Mucosa of rectum (tissue), 2 donors: Measurements from ENCODE around the gene STOX1.
A peak's percentile ranks its signal among the peaks of the same experiment; 100 is the strongest.
"Not testable (repeated sequence)": the region's sequence is repeated elsewhere in the genome, so short reads cannot be mapped to it uniquely, and the experiment has no call there.

Source experiments
- H3K27ac ChIP-seq, 2 donors: one replicate each; pipeline ENCODE4 v1.7.0; 2013; ENCODE audit warnings: inconsistent platforms in 2 of 2, low read depth in 2 of 2, low read length in 2 of 2
- H3K27me3 ChIP-seq, 2 donors: one replicate each; pipeline ENCODE4 v1.7.0; 2013; ENCODE audit warnings: low read length in 2 of 2; ENCODE audit not compliant: control insufficient read depth in 2 of 2, insufficient read depth in 2 of 2
- H3K36me3 ChIP-seq, 2 donors: one replicate each; pipeline ENCODE4 v1.7.0; 2013; ENCODE audit warnings: low read length in 2 of 2; ENCODE audit not compliant: control insufficient read depth in 2 of 2, insufficient read depth in 2 of 2
- H3K4me1 ChIP-seq, 2 donors: one replicate each; pipeline ENCODE4 v1.7.0; 2013; ENCODE audit warnings: low read length in 2 of 2, mild to moderate bottlenecking in 1 of 2; ENCODE audit not compliant: control insufficient read depth in 2 of 2, insufficient read depth in 2 of 2
- H3K4me3 ChIP-seq, 2 donors: one replicate each; pipeline ENCODE4 v1.7.0; 2013; ENCODE audit warnings: low read length in 2 of 2
- H3K9ac ChIP-seq, 2 donors: one replicate each; pipeline ENCODE4 v1.7.0; 2013; ENCODE audit warnings: low read length in 2 of 2, low read depth in 1 of 2, mild to moderate bottlenecking in 1 of 2
- H3K9me3 ChIP-seq, 2 donors: one replicate each; pipeline ENCODE4 v1.7.0; 2013; ENCODE audit warnings: low read length in 2 of 2; ENCODE audit not compliant: control insufficient read depth in 2 of 2
- donor health status: healthy.
- donor health status: Normal muscosa, but diverticular disease.

Gene STOX1

GRCh38 chr10:68901105-68901927, 74.0 kb downstream of the STOX1 start, which contains the start of gene DDX50:
Gene DDX50, plus strand, starts transcription at chr10:68901315. Its CDS starts 70 bp downstream, at chr10:68901385.
- H3K36me3 ChIP-seq, result no peaks in the 10 kb centered on the region
- no peaks in the 10 kb centered on the region for H3K27me3 ChIP-seq
- H3K27ac ChIP-seq, result peak within 1 kb of the TSS; percentile 98 to 99
- peak within 1 kb of the TSS; percentile 82 to 95 for H3K4me3 ChIP-seq
- peak within 1 kb of the TSS; percentile 92 to 95 for H3K9ac ChIP-seq
- peaks cover 3 to 17% of the 10 kb centered on the region in 2 donors for H3K4me1 ChIP-seq
- H3K9me3 ChIP-seq, result no peaks in the 10 kb centered on the region

- Histone ChIP-seq H3K27ac (no peak overlapping the region), H3K9ac (no peak overlapping the region), H3K36me3 (peaks cover under 1 to 6% of the 10 kb centered on the region in 2 donors), H3K4me3 (peak overlapping the region in 1 of 2 donors; percentile 95), H3K9me3 (no peaks in the 10 kb centered on the region), H3K27me3 (no peaks in the 10 kb centered on the region), H3K4me1 (peaks cover 3 to 17% of the 10 kb centered on the region in 2 donors)
Observed at GRCh38 chr10:68902382-68902781, 75.1 kb downstream of the STOX1 start.

DNA sequence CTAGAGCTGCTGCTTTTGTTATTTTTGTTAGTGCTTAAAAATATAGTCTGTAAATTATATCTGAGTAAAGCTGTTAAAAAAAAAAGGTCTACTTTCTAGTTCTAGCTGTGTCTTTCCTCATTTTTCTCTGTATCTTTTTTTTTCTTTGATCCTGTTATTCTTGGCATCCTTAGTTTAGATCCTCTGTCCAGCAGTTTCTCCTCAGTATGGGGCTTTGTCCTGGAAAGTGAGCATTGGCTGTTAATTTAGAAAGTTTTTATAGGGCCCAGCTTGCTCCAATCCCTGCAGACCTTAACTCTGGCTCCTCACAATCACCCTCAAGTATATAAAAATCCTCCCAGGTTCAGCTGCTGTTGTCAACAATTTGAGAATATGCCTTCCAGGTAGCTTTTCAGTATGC, 97.3 kb downstream of the STOX1 start:
- Histone ChIP-seq H3K36me3 (peaks cover 2 to 13% of the 10 kb centered on the region in 2 donors), H3K9ac (no peak overlapping the region), H3K4me1 (no peaks in the 10 kb centered on the region), H3K9me3 (no peaks in the 10 kb centered on the region), H3K27me3 (no peaks in the 10 kb centered on the region), H3K27ac (no peak overlapping the region), H3K4me3 (no peak overlapping the region)

- no peak overlapping the region for H3K9ac ChIP-seq
- no peaks in the 10 kb centered on the region for H3K27me3 ChIP-seq
- H3K27ac ChIP-seq, result no peak overlapping the region
- H3K36me3 ChIP-seq, result peaks cover 6 to 10% of the 10 kb centered on the region in 2 donors
- H3K4me1 ChIP-seq, result no peaks in the 10 kb centered on the region
- H3K4me3 ChIP-seq, result no peak overlapping the region
- H3K9me3 ChIP-seq, result no peaks in the 10 kb centered on the region
Observed at GRCh38 chr10:68925489-68925888, 98.2 kb downstream of the STOX1 start.

DNA sequence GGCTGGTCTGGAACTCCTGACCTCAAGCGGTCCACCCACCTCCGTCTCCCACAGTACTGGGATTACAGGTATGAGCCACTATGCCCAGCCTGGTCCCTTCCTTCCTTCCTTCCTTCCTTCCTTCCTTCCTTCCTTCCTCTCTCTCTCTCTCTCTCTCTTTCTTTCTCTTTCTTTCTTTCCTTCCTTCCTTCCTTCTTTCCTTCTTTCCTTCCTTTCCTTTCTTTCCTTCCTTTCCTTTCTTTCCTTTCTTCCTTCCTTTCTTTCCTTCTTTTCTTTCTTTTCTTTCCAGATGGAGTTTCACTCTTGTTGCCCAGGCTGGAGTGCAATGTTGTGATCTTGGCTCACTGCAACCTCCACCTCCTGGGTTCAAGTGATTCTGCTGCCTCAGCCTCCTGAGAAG, 101.8 kb downstream of the STOX1 start:
- H3K9me3 ChIP-seq, H3K27me3 ChIP-seq, H3K9ac ChIP-seq, H3K4me1 ChIP-seq, H3K27ac ChIP-seq, H3K4me3 ChIP-seq: not testable (repeated sequence)
- H3K36me3 ChIP-seq, result peaks cover 9 to 12% of the 10 kb centered on the region in 2 donors

- H3K9me3 ChIP-seq, H3K27me3 ChIP-seq, H3K4me3 ChIP-seq, H3K4me1 ChIP-seq, H3K27ac ChIP-seq, H3K9ac ChIP-seq: not testable (repeated sequence)
- peaks cover 9 to 12% of the 10 kb centered on the region in 2 donors for H3K36me3 ChIP-seq
Observed at GRCh38 chr10:68929888-68930287, 102.6 kb downstream of the STOX1 start.

DNA sequence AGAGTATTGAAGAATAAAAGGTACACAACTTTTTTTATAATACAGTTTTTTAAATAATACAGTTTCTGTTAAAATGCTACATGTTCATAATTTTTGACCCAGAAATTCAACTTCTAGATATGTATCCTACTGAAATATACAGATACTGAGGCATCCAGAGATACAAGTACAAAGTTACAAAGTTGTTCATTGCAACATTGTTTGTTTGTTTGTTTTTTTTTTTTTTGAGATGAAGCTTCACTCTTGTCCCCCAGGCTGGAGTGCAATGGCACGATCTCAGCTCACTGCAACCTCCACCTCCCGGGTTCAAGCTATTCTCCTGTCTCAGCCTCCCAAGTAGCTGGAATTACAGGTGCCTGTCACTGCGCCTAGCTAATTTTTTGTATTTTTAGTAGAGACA, 105.5 kb downstream of the STOX1 start:
- H3K36me3 ChIP-seq, result peaks cover 9 to 25% of the 10 kb centered on the region in 2 donors
- not testable (repeated sequence) for H3K27ac ChIP-seq, H3K9me3 ChIP-seq, H3K4me3 ChIP-seq, H3K9ac ChIP-seq, H3K4me1 ChIP-seq, H3K27me3 ChIP-seq

DNA sequence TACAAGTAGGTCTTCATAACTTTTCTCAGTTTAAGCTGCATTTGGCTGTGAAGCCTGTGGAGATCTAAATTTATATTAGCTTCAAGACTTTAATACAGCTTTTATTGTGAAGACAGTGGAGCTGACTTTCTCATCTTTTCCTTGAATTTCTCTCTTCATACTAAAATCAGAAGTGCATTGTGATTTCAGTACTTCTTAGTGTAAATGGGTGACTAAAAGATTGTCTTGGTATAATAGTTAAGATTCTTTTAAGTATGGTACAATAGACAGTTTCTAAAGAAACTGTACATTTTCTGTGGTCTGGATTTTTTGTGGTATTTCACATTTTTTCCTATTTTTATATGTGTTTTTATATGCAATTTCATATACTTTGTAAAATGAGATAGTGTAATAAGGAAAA, 107.7 kb downstream of the STOX1 start:
- Histone ChIP-seq H3K27me3 (no peaks in the 10 kb centered on the region), H3K4me1 (no peaks in the 10 kb centered on the region), H3K9me3 (no peaks in the 10 kb centered on the region), H3K9ac (no peak overlapping the region), H3K36me3 (peaks cover 14 to 40% of the 10 kb centered on the region in 2 donors), H3K27ac (no peak overlapping the region), H3K4me3 (no peak overlapping the region)

- Histone ChIP-seq H3K4me3 (no peak overlapping the region), H3K9me3 (no peaks in the 10 kb centered on the region), H3K27ac (no peak overlapping the region), H3K27me3 (no peaks in the 10 kb centered on the region), H3K9ac (no peak overlapping the region), H3K4me1 (no peaks in the 10 kb centered on the region), H3K36me3 (peaks cover 7 to 43% of the 10 kb centered on the region in 2 donors)
Observed at GRCh38 chr10:68938117-68938516, 110.8 kb downstream of the STOX1 start.

GRCh38 chr10:68938884-68939283, 111.6 kb downstream of the STOX1 start:
- no peak overlapping the region for H3K9ac ChIP-seq
- no peaks in the 10 kb centered on the region for H3K4me1 ChIP-seq
- H3K27me3 ChIP-seq, result no peaks in the 10 kb centered on the region
- H3K36me3 ChIP-seq, result peaks cover 7 to 47% of the 10 kb centered on the region in 2 donors
- H3K27ac ChIP-seq, result no peak overlapping the region
- H3K4me3 ChIP-seq, result no peak overlapping the region
- H3K9me3 ChIP-seq, result no peaks in the 10 kb centered on the region
